HepG2 (cell line): ENCODE data around the gene CGB8. TPM values are rescaled to one million over a fixed set of nuclear protein-coding genes. Genes with fewer than 3 reads are reported as not detected.

Experiments used
- ATAC-seq: fragments of 200-7000 bp; cut with Tn5 transposase; 3 replicates; pipeline ENCODE4 v1.9.1; 2020; ENCODE audit warnings: mild to moderate bottlenecking, moderate library complexity
- BruUV-seq: library from RNA; stranded (reverse); fragments of 400-500 nt; replicated peaks from 2 replicates; lab custom pipeline; 2021; lab: Mats Ljungman, UMichigan
- CTCF ChIA-PET: fragments of 300-600 bp; formaldehyde crosslinking; extraction: SDS; loops from one replicate; lab custom pipeline; 2021; ENCODE audit warnings: low total read pairs, inconsistent platforms, low intra/inter-chr PET ratio; lab: Yijun Ruan, JAX
- POLR2A ChIA-PET: fragments of 350-600 bp; sonication (Branson Sonifier 250); formaldehyde crosslinking; loops from one replicate; lab custom pipeline; 2020; ENCODE audit warnings: antibody characterized with exemption, inconsistent platforms; lab: Yijun Ruan, JAX
- DNase-seq: peaks from one replicate; pipeline ENCODE4 v3.0.0-alpha.2; 2015; ENCODE audit warnings: low spot score
- FAIRE-seq: peaks from 3 replicates; lab custom pipeline; 2011; peaks lifted over from hg19 to GRCh38; lab: Jason Lieb, UNC
- H2AFZ ChIP-seq: one replicate; pipeline ENCODE4 v1.6.1; 2011; ENCODE audit warnings: low read length, inconsistent platforms
- H3K27ac ChIP-seq: fragments of 300-600 bp; 3 replicates; pipeline ENCODE4 v1.8.0; 2011; ENCODE audit warnings: mixed run types, mild to moderate bottlenecking, mixed read lengths, low read length, inconsistent platforms; ENCODE audit not compliant: insufficient read depth; ENCODE audit errors: extremely low read length
- H3K27me3 ChIP-seq, 2 experiments: fragments of 200-600 bp in 1 of 2; 2 replicates in 1 of 2; 3 replicates in 1 of 2; pipeline versions ENCODE4 v1.6.0 to v1.8.0; 2011; ENCODE audit warnings: low read length in 2 of 2, mild to moderate bottlenecking in 2 of 2, moderate library complexity in 2 of 2, inconsistent platforms in 1 of 2; ENCODE audit not compliant: insufficient read depth in 2 of 2, control insufficient read depth in 1 of 2
- H3K36me3 ChIP-seq, 2 experiments: fragments of 200-600 bp in 1 of 2; replicated peaks in 1 of 2; 2 replicates in 1 of 2; 3 replicates in 1 of 2; pipeline versions ENCODE4 v1.5.1 to v1.8.0; 2011; ENCODE audit warnings: low read length in 2 of 2, inconsistent platforms in 1 of 2; ENCODE audit not compliant: insufficient read depth in 2 of 2, control insufficient read depth in 1 of 2
- H3K4me1 ChIP-seq: 2 replicates; pipeline ENCODE4 v1.5.1; 2012; ENCODE audit warnings: low read length, inconsistent platforms; ENCODE audit not compliant: insufficient read depth
- H3K4me2 ChIP-seq: 2 replicates; pipeline ENCODE4 v1.6.0; 2011; ENCODE audit warnings: low read depth, low read length, inconsistent platforms
- H3K4me3 ChIP-seq, 3 experiments: fragments of 200-600 bp in 1 of 3; sonication (generic), shearing (Covaris generic) in 1 of 3; replicated peaks in 1 of 3; 2 replicates each; pipeline ENCODE4 v1.5.1; 2011 to 2016; ENCODE audit warnings: low read length in 3 of 3, inconsistent platforms in 2 of 3, low read depth in 2 of 3, mild to moderate bottlenecking in 2 of 3, control low read depth in 1 of 3, mixed read lengths in 1 of 3; ENCODE audit not compliant: insufficient read depth in 1 of 3
- H3K79me2 ChIP-seq: one replicate; pipeline ENCODE4 v1.6.1; 2011; ENCODE audit warnings: low read length, inconsistent platforms; ENCODE audit not compliant: insufficient read depth
- H3K9ac ChIP-seq: 2 replicates; pipeline ENCODE4 v1.6.0; 2011; ENCODE audit warnings: mild to moderate bottlenecking, low read depth, low read length, inconsistent platforms; ENCODE audit not compliant: insufficient read depth
- H3K9me3 ChIP-seq: 2 replicates; pipeline ENCODE4 v1.5.1; 2012; ENCODE audit warnings: mild to moderate bottlenecking, low read length
- H4K20me1 ChIP-seq: 2 replicates; pipeline ENCODE4 v1.6.0; 2011; ENCODE audit warnings: inconsistent platforms, mild to moderate bottlenecking, low read length, moderate library complexity; ENCODE audit not compliant: insufficient read depth
- BORCS8-MEF2B ChIP-seq: sonication (generic); formaldehyde crosslinking; IDR thresholded peaks from 2 replicates; pipeline ENCODE4 v1.8.0; 2022; ENCODE audit warnings: mild to moderate bottlenecking, missing genetic modification reagents
- FIP1L1 ChIP-seq: fragments of 200-400 bp; formaldehyde crosslinking; IDR thresholded peaks from 2 replicates; pipeline ENCODE4 v1.6.1; 2018; ENCODE audit warnings: low read depth, mild to moderate bottlenecking, low read length, moderate library complexity, borderline replicate concordance; ENCODE audit not compliant: insufficient read depth
- HOMEZ ChIP-seq: IDR thresholded peaks from 2 replicates; pipeline ENCODE4 v1.6.1; 2016; ENCODE audit warnings: low read depth
- KLF16 ChIP-seq, 2 experiments: sonication (generic) in 1 of 2; formaldehyde crosslinking in 1 of 2; IDR thresholded peaks; 2 replicates each; pipeline versions ENCODE4 v1.6.1 to v1.8.0; 2016 to 2023; ENCODE audit warnings: missing genetic modification reagents in 2 of 2, missing compliant biosample characterization in 1 of 2
- MXI1 ChIP-seq: IDR thresholded peaks from 3 replicates; pipeline ENCODE4 v1.6.1; 2012; ENCODE audit warnings: low read depth, low read length, inconsistent platforms, borderline replicate concordance
- RBFOX2 ChIP-seq: fragments of 200-400 bp; formaldehyde crosslinking; IDR thresholded peaks from 2 replicates; pipeline ENCODE4 v1.6.1; 2017; ENCODE audit warnings: low read depth, mild to moderate bottlenecking, low read length
- SYNCRIP ChIP-seq: fragments of 200-400 bp; formaldehyde crosslinking; IDR thresholded peaks from 2 replicates; pipeline ENCODE4 v1.6.1; 2018; ENCODE audit warnings: mild to moderate bottlenecking, low read depth, low read length; ENCODE audit not compliant: insufficient read depth
- ZNF121 ChIP-seq: sonication (generic); formaldehyde crosslinking; IDR thresholded peaks from 2 replicates; pipeline ENCODE4 v1.5.0; 2020; ENCODE audit warnings: mild to moderate bottlenecking, missing genetic modification reagents
- ZNF768 ChIP-seq: sonication (generic); formaldehyde crosslinking; IDR thresholded peaks from 2 replicates; pipeline ENCODE4 v1.4.0; 2020; ENCODE audit warnings: missing genetic modification reagents
- WGBS: methylation state at CpG from one replicate; pipeline ENCODE4 v1.1.6; 2017; ENCODE audit warnings: low lambda C conversion rate; 5-methylcytosine and 5-hydroxymethylcytosine counted together
- in situ Hi-C: cut with HindIII; loops from 2 replicates; pipeline ENCODE4 v1.10.0; 2017; ENCODE audit warnings: low pct_unique_long_range_greater_than_20kb; ENCODE audit not compliant: extremely low pct_ligation_motif_present
- intact Hi-C: fragments of 100-400 bp; cut with micrococcal nuclease; formaldehyde crosslinking; loops from one replicate; pipeline ENCODE4 v1.10.0; 2022; ENCODE audit not compliant: unreplicated experiment
- polyA plus RNA-seq, 8 experiments: library from polyadenylated mRNA; depleted of rRNA in 3 of 8; stranded (reverse) in 7 of 8; unstranded in 1 of 8; fragments of >200 nt; fragmentation: Illumina TruSeq in 4 of 8; extraction: Trizol in 4 of 8; gene quantifications; 2 replicates each; pipeline versions ENCODE4 v1.2.1 to v1.2.3, GENCODE V29; 2011 to 2016; ENCODE audit warnings: low read depth in 4 of 8, missing spikeins in 1 of 8, mixed read lengths in 1 of 8; ENCODE audit not compliant: insufficient read depth in 1 of 8
- total RNA-seq, 5 experiments: library from RNA; depleted of rRNA; stranded (reverse); fragments of >200 nt; fragmentation: Illumina TruSeq; extraction: Trizol; gene quantifications; 2 replicates each; pipeline ENCODE4 v1.2.3, GENCODE V29; 2016; ENCODE audit warnings: low read depth in 1 of 5

Gene CGB8
- total and polyA plus RNA-seq, 2 of the 13 experiments (the other 11 are each of a cell fraction or from before 2014, with no cell fraction given) = not detected

DNA sequence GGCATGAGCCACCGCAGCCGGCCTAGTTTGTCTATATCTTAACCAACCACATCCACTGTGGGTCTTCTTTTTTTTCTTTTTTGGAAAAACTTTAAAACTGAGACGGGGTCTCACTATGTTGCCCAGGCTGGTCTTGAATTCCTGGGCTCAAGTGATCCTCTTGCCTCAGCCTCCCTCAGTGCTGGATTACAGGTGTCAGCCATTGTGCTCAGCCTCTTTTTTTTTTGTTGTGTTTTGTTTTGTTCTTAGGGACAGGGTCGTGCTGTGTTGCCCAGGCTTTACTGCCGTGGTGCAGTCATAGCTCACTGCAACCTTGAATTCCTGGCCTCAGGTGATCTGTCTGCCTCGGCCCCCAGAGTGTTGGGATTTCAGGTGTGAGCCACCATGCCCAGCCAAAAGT is 43.8 kb upstream of the CGB8 start:
- Histone ChIP-seq H3K9ac (no peak overlapping the region), H3K36me3 (peaks cover 34 to 75% of the 10 kb centered on the region in 2 experiments), H2AFZ (no peak overlapping the region), H3K4me2 (no peak overlapping the region), H3K27ac (no peak overlapping the region), H3K4me3 (no peak overlapping the region), H3K9me3 (no peaks in the 10 kb centered on the region), H3K79me2 (peaks cover 36% of the 10 kb centered on the region), H3K4me1 (peaks cover 13% of the 10 kb centered on the region), H4K20me1 (peaks cover 34% of the 10 kb centered on the region), H3K27me3 (no peaks in the 10 kb centered on the region)
- no peak for TF ChIP-seq BORCS8-MEF2B (CRISPR knock-in tag)
- TF ChIP-seq ZNF121 (CRISPR knock-in tag) = peak; percentile 79
- ATAC-seq = no peak
- no peak for FAIRE-seq
- intact Hi-C loops (no loop called here), in situ Hi-C loops (loop anchor here (10.0 kb wide), 1 partner anchor 102 kb away; no protein-coding TSS in a partner anchor)
- CTCF ChIA-PET = no interaction called here
- DNase-seq = no peak
- POLR2A ChIA-PET = no interaction called here
- 95% methylated on average over 6 of the region's 6 CpGs for WGBS
- BruUV-seq = no TSS peak

- in situ Hi-C loops = loop anchor here (10.0 kb wide), 1 partner anchor 103 kb away; no protein-coding TSS in a partner anchor
- POLR2A ChIA-PET = no interaction called here
- no TSS peak for BruUV-seq
Observed at GRCh38 chr19:49091391-49092038, 42.6 kb upstream of the CGB8 start.

More at GRCh38 chr19:49091391-49092038, 42.6 kb upstream of the CGB8 start:
- FAIRE-seq = no peak
- Histone ChIP-seq H3K4me2 (no peak overlapping the region), H2AFZ (no peak overlapping the region), H3K9ac (no peak overlapping the region), H3K27me3 (no peaks in the 10 kb centered on the region; a peak in 1 of 5 replicates), H3K9me3 (no peaks in the 10 kb centered on the region), H4K20me1 (peaks cover 38% of the 10 kb centered on the region), H3K4me3 (no peak overlapping the region), H3K27ac (no peak overlapping the region), H3K4me1 (peaks cover 25% of the 10 kb centered on the region), H3K79me2 (peaks cover 47% of the 10 kb centered on the region), H3K36me3 (peaks cover 38 to 67% of the 10 kb centered on the region in 2 experiments)
- intact Hi-C loops = no loop called here
- no peak for ATAC-seq
- TF ChIP-seq RBFOX2 (peak; percentile 51; the same call in 1 of the 2 replicates), SYNCRIP (no peak), FIP1L1 (no peak), MXI1 (no peak), KLF16 (CRISPR knock-in tag; IDR thresholded peaks at IDR 0.05) (no peak), HOMEZ (CRISPR knock-in tag) (no peak), ZNF768 (CRISPR knock-in tag) (no peak)
- CTCF ChIA-PET = no interaction called here
- no peak for DNase-seq
- WGBS = 98% methylated on average over 16 of the region's 17 CpGs
